Hematopoietic multipotent progenitor cell (in vitro differentiated cells): ENCODE measurements around the gene CADM1. TPM values are rescaled to one million over a fixed set of nuclear protein-coding genes. Genes with fewer than 3 reads are reported as not detected.

ENCODE experiments used
- DNase-seq, 3 donors: peaks; one replicate each; pipeline ENCODE4 v3.0.0-alpha.2; 2011 to 2015; ENCODE audit warnings: low read depth in 2 of 3, low spot score in 2 of 3
- total RNA-seq: library from RNA; depleted of rRNA; stranded (reverse); fragments of >200 nt; gene quantifications from one replicate; pipeline ENCODE4 v1.2.3, GENCODE V29; 2012

CADM1 gene
- total RNA-seq, 1 donor: under 0.01 TPM

GRCh38 chr11:115220423-115220822 lies 283.8 kb downstream of the CADM1 start:
- DNase-seq: no peak

GRCh38 chr11:115219376-115219775 lies 284.8 kb downstream of the CADM1 start:
- no peak for DNase-seq

GRCh38 chr11:115217726-115218311 lies 286.4 kb downstream of the CADM1 start:
- DNase-seq: no peak

GRCh38 chr11:115215694-115216617 lies 288.3 kb downstream of the CADM1 start:
- no peak for DNase-seq

- no peak for DNase-seq
Observed at GRCh38 chr11:115214644-115215234, 289.5 kb downstream of the CADM1 start.

GRCh38 chr11:115213007-115213406 lies 291.2 kb downstream of the CADM1 start:
- no peak for DNase-seq

GRCh38 chr11:115208808-115209259 lies 295.4 kb downstream of the CADM1 start:
- DNase-seq: no peak

GRCh38 chr11:115207916-115208315 lies 296.3 kb downstream of the CADM1 start:
- DNase-seq: no peak

GRCh38 chr11:115207166-115207591 lies 297.0 kb downstream of the CADM1 start:
- no peak for DNase-seq

- no peak for DNase-seq
Observed at GRCh38 chr11:115206365-115207022, 297.7 kb downstream of the CADM1 start.

- DNase-seq: no peak
Observed at GRCh38 chr11:115202900-115203552, 301.2 kb downstream of the CADM1 start.

GRCh38 chr11:115202074-115202473 lies 302.1 kb downstream of the CADM1 start:
- DNase-seq: no peak

GRCh38 chr11:115201111-115201792 lies 303.0 kb downstream of the CADM1 start:
- no peak for DNase-seq

GRCh38 chr11:115199481-115200069 lies 304.6 kb downstream of the CADM1 start:
- DNase-seq: no peak

GRCh38 chr11:115198321-115198741 lies 305.9 kb downstream of the CADM1 start:
- DNase-seq: no peak

GRCh38 chr11:115197433-115197832 lies 306.8 kb downstream of the CADM1 start:
- no peak for DNase-seq

- DNase-seq: no peak
Observed at GRCh38 chr11:115197031-115197430, 307.2 kb downstream of the CADM1 start.

GRCh38 chr11:115194802-115195110 lies 309.5 kb downstream of the CADM1 start:
- no peak for DNase-seq

- DNase-seq: no peak
Observed at GRCh38 chr11:115193914-115194801, 310.1 kb downstream of the CADM1 start.
